Body of pancreas (tissue), 4 donors: ENCODE results near the gene NLGN1. TPM values are rescaled to one million over a fixed set of nuclear protein-coding genes. Genes with fewer than 3 reads are reported as not detected.

ENCODE experiments used
- ATAC-seq: fragments of 150-250 bp; one replicate; pipeline ENCODE4 v1.9.1; 2016
- DNase-seq, 4 donors: peaks; one replicate each; pipeline ENCODE4 v3.0.0-alpha.2; 2019
- H3K27ac ChIP-seq, 4 donors: fragments of 200-600 bp; sonication (generic); 1 replicate in 3 of 4; 2 replicates in 1 of 4; pipeline versions ENCODE4 v1.5.1 to v1.6.1; 2016 to 2019; ENCODE audit warnings: mild to moderate bottlenecking in 1 of 4, mixed read lengths in 1 of 4, moderate library complexity in 1 of 4
- H3K27me3 ChIP-seq, 2 donors: fragments of 200-600 bp; sonication (generic); one replicate each; pipeline ENCODE4 v1.6.0; 2016; ENCODE audit warnings: mild to moderate bottlenecking in 1 of 2
- H3K36me3 ChIP-seq, 2 donors: fragments of 200-600 bp; sonication (generic); replicated peaks in 1 of 2; 2 replicates each; pipeline ENCODE4 v1.5.1; 2016; ENCODE audit warnings: low read depth in 2 of 2; ENCODE audit not compliant: insufficient read depth in 1 of 2
- H3K4me1 ChIP-seq: fragments of 200-600 bp; sonication (generic); one replicate; pipeline ENCODE4 v1.6.0; 2016
- H3K4me3 ChIP-seq, 2 donors: fragments of 200-600 bp; sonication (generic); 1 replicate in 1 of 2; 2 replicates in 1 of 2; pipeline ENCODE4 v1.5.1; 2016 to 2019
- H3K9me3 ChIP-seq, 3 donors: fragments of 200-600 bp; sonication (generic); 1 replicate in 2 of 3; 2 replicates in 1 of 3; pipeline ENCODE4 v1.5.1; 2016
- POLR2A ChIP-seq, 3 donors: fragments of 450-650 bp; IDR thresholded peaks; one replicate each; pipeline ENCODE4 v1.6.1; 2016; ENCODE audit warnings: antibody characterized with exemption in 3 of 3, mild to moderate bottlenecking in 2 of 3
- WGBS, 2 donors: methylation state at CpG; one replicate each; pipeline ENCODE4 v1.1.5; 2017; 5-methylcytosine and 5-hydroxymethylcytosine counted together
- intact Hi-C: fragments of 100-400 bp; cut with DNase I; formaldehyde crosslinking; loops from one replicate; pipeline ENCODE4 v1.15.1; 2023
- total RNA-seq, 2 donors: library from RNA; depleted of rRNA; stranded (reverse); fragments of >200 nt; gene quantifications; one replicate each; pipeline ENCODE4 v1.1.0, GENCODE V29; 2016
- TF ChIP-seq, protein P1 (sequence below), 7 experiments: fragments of 450-650 bp in 4 of 7; fragments of 200-600 bp in 3 of 7; sonication (generic) in 3 of 7; IDR thresholded peaks; one replicate each; pipeline ENCODE4 v1.5.1; 2016 to 2019; ENCODE audit warnings: antibody characterized with exemption in 7 of 7

The NLGN1 gene
- total RNA-seq, 2 donors from 2014 or later: 0.52 to 1.3 TPM

DNA sequence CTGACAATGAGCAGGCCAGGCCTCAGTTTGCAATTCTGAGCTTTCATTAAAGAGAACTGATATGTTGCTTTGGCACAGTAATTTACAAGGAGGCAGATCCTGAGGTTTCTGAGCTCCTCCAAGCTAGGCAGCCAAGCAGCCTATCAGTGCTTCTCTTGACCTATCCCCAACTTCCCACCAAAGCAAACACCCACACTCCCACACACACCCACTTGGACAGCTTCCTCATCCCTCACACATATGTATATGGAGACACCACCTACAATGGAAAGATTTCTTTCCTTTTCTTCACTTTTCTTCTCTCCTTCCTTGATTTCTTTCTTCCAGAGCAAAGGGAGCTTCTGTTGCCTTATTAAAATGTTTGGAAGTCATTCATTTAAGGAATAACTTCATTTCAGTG lies 217.0 kb downstream of the NLGN1 start:
- TF ChIP-seq POLR2A (IDR thresholded peaks at IDR 0.05): no peak
- TF ChIP-seq, protein P1, sequence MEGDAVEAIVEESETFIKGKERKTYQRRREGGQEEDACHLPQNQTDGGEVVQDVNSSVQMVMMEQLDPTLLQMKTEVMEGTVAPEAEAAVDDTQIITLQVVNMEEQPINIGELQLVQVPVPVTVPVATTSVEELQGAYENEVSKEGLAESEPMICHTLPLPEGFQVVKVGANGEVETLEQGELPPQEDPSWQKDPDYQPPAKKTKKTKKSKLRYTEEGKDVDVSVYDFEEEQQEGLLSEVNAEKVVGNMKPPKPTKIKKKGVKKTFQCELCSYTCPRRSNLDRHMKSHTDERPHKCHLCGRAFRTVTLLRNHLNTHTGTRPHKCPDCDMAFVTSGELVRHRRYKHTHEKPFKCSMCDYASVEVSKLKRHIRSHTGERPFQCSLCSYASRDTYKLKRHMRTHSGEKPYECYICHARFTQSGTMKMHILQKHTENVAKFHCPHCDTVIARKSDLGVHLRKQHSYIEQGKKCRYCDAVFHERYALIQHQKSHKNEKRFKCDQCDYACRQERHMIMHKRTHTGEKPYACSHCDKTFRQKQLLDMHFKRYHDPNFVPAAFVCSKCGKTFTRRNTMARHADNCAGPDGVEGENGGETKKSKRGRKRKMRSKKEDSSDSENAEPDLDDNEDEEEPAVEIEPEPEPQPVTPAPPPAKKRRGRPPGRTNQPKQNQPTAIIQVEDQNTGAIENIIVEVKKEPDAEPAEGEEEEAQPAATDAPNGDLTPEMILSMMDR (IDR thresholded peaks at IDR 0.05): no peak
- Histone ChIP-seq H3K4me3 (no peak overlapping the region), H3K27ac (no peak overlapping the region), H3K27me3 (peaks cover 0 to 4% of the 10 kb centered on the region in 2 donors), H3K4me1 (peaks cover 10% of the 10 kb centered on the region), H3K36me3 (no peaks in the 10 kb centered on the region), H3K9me3 (no peaks in the 10 kb centered on the region)
- intact Hi-C loops: no loop called here
- DNase-seq (no peak), ATAC-seq (no peak)

DNA sequence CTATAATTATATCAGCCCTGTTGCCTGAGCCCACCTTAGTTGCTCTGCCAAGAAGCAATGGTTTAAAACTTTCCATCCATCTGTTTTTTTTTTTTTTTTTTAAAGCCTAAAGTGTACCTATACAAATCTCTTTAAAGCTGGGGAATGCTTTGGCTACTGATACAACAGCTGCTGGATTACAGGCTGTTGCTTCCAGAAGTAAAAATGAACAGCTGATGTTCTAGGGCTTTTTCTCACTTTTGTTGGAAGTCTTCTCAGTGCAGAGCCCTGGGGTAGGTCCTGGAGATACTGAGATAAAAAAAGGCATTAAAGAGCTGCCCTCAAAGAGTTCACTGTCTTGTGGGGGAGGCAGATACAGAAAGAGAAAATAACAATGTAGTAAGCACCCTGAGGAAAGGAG lies 218.1 kb downstream of the NLGN1 start:
- intact Hi-C loops: no loop called here
- H3K27ac ChIP-seq: no peak overlapping the region
- no peaks in the 10 kb centered on the region for H3K9me3 ChIP-seq
- H3K27me3 ChIP-seq: no peaks in the 10 kb centered on the region
- H3K36me3 ChIP-seq: no peaks in the 10 kb centered on the region
- no peak for DNase-seq
- H3K4me3 ChIP-seq: no peak overlapping the region
- TF ChIP-seq, protein P1 (IDR thresholded peaks at IDR 0.05): no peak
- no peak for TF ChIP-seq POLR2A (IDR thresholded peaks at IDR 0.05)
- peaks cover 10% of the 10 kb centered on the region for H3K4me1 ChIP-seq
- no peak for ATAC-seq

DNA sequence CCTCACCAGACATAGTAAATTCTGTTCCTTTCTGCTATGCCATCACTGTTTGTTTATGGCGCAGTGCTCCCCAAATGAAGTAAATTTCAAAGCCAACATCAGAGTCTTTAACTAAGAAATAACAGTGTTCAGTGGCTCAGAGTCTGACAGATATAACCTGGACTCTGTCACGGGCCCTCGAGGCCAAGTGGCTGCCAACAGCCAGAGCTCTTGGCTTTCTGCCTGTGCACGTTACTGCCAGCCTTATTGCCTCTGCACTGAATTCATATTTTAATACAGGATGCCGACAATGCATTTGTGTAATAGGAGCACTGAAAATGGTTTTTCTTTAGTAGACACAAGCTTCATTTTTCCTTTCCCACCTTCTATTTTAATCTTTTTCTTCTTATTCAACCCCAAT lies 219.9 kb downstream of the NLGN1 start:
- ATAC-seq (peak; percentile 55), DNase-seq (peak; percentile 45 to 71 (median 66))
- Histone ChIP-seq H3K36me3 (no peaks in the 10 kb centered on the region), H3K4me1 (peaks cover 10% of the 10 kb centered on the region), H3K4me3 (no peak overlapping the region), H3K27ac (no peak overlapping the region), H3K9me3 (no peaks in the 10 kb centered on the region), H3K27me3 (no peaks in the 10 kb centered on the region)
- 20 to 36% methylated on average over 5 of the region's 5 CpGs for WGBS, 2 donors
- TF ChIP-seq, protein P1 (IDR thresholded peaks at IDR 0.05): no peak
- TF ChIP-seq POLR2A (IDR thresholded peaks at IDR 0.05): no peak
- intact Hi-C loops: no loop called here

DNA sequence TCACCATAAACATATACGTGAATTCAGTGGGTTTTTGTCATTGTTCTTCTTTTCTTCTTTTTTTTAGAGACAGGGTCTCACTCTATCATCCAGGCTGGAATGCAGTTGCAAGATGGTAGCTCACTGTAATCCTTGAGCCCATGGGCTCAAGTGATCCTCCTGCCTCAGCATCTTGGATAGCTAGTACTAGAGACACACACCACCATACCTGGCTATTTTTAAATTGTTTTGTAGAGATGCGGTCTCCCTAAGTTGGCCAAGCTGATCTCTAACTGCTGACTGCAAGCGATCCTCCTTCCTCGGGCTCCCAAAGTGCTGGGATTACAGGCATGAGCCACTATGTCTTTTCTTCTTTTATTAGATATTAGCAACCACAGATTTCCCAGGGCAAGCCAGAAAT lies 220.6 kb downstream of the NLGN1 start:
- TF ChIP-seq, protein P1 (IDR thresholded peaks at IDR 0.05): no peak
- no peak for TF ChIP-seq POLR2A (IDR thresholded peaks at IDR 0.05)
- DNase-seq (no peak), ATAC-seq (no peak)
- intact Hi-C loops: no loop called here
- Histone ChIP-seq H3K4me1 (peaks cover 10% of the 10 kb centered on the region), H3K4me3 (no peak overlapping the region), H3K27me3 (no peaks in the 10 kb centered on the region), H3K27ac (no peak overlapping the region), H3K9me3 (no peaks in the 10 kb centered on the region), H3K36me3 (no peaks in the 10 kb centered on the region)
- 90 to 92% methylated on average over 4 of the region's 4 CpGs for WGBS, 2 donors

DNA sequence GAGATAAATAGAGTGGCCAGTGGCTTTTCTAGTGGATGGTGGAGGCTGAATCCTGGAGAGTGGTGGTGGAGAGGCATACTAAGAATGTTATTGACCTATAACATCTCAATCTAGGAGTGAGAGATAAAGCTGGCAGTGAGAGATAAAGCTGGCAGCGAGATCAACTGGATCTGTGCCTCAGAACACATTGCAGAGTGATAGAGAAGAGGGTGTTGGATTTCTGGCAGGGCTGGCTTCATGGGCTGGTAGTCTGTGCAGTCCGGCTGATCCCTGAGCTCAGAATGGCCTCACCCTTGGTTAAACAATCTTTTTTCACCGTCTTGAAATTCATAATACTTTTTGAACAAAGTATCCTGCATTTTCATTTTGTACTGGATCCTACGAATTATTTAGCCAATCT lies 221.2 kb downstream of the NLGN1 start:
- WGBS, 2 donors: 19 to 21% methylated on average over 4 of the region's 4 CpGs
- DNase-seq (no peak), ATAC-seq (no peak)
- no peaks in the 10 kb centered on the region for H3K36me3 ChIP-seq
- intact Hi-C loops: no loop called here
- H3K4me3 ChIP-seq: no peak overlapping the region
- H3K27ac ChIP-seq: no peak overlapping the region
- TF ChIP-seq, protein P1 (IDR thresholded peaks at IDR 0.05): no peak
- TF ChIP-seq POLR2A (IDR thresholded peaks at IDR 0.05): no peak
- H3K27me3 ChIP-seq: no peaks in the 10 kb centered on the region
- H3K4me1 ChIP-seq: peaks cover 10% of the 10 kb centered on the region
- H3K9me3 ChIP-seq: no peaks in the 10 kb centered on the region
